ENCODE measurements around the gene SRGAP2C.
"Not testable (repeated sequence)": the region's sequence is repeated elsewhere in the genome, so short reads cannot be mapped to it uniquely, and the experiment has no call there.

Gene SRGAP2C

GRCh38 chr1:121184290-121185127 is at the start of gene SRGAP2C, which contains the start of gene FAM72B:
Gene SRGAP2C, plus strand, starts transcription at chr1:121184975. Its CDS starts 2,472 bp downstream, at chr1:121187447.
Gene FAM72B, minus strand, starts transcription at chr1:121184340. Its CDS starts 851 bp downstream, at chr1:121183489.
- peak; percentile 99 for DNase-seq

GRCh38 chr1:121140393-121140792 is 44.4 kb upstream of the SRGAP2C start:
- not testable (repeated sequence) for DNase-seq

DNA sequence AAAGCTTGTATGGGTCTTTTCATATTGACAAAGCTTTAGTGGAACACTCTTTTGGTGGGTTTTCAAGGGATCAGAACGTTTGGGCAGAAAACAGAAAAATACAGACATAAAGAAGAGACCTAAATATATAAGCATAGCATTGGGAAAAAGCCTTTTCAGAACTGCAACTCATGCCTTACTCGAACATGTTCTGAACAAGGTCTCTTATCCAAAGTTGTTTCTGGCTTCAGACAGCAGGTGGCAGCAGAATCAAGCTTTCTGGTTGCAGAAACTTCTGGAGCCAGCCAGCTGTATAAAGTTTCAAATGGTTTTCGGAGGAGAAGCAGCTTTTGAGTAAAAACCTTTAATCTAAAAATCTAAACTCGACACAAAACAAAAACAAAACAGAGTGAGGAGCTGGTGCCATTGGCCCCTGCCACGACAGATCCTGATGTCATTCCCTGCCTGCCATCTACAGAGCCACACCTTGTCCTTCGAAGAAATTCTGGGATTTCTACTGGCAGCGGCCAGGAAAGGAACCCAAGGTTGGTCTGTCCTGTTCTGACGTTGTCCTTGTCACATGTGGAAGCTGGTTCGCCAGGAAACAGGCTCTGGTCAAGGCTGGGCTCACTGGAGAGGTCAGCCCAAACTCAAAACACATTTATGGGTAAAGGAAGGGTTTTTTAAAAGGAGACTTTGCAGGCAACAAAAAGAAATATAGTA is 36.1 kb upstream of the SRGAP2C start:
- not testable (repeated sequence) for DNase-seq

DNA sequence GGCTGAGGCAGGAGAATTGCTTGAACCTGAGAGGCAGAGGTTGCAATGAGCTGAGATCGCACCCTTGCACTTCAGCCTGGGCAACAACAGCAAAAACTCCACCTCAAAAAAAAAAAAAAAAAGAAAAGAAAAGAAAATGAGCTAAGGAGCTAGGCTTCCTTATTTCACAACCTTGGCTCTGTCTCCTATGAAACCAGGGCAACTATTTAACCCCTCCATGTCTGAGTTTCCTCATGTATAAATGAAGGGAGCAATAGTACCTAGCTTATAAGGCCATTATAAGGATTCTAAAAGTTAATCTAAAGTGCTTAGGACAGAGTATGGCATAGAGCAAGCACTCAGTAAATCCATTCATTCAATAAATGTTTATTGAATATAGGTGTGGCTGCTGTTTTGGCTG is 33.5 kb upstream of the SRGAP2C start:
- not testable (repeated sequence) for DNase-seq

DNA sequence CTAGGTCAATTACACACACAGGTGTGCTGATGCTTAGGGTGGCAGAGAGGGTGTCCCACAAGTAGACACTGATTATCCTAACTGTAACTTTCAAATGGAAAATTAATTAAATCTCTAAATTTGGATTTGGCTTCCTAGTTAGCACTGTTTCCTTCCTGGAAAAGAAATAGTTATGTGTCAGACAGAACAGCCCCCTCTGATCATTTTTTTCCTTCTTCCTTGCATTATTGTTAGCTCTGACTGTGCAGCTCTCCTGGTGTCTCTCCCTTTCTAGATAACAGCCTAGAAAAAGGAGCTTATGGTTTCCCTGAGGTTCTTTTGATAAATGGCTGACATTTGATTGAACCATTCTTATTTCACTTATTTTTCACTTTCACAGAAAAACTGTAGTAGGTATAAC is 32.0 kb upstream of the SRGAP2C start:
- not testable (repeated sequence) for DNase-seq

DNA sequence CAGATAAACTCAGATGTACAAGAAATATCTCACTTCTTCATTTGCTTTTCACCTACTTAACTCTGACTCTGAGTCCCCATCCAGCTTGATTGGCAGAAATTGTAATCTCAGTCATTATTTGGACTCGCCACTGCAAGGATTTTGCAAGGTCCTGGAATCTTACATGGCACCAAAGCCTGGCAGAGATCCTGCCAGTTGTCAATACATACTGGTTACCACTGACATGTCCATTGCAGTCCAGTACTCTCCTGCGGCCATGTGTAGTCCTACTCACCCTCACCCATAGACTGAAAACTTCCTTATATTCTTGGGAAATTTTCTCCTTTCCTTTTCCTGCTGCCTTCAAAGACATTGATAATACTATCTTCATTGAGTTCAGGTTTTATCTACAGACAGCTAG is 30.0 kb upstream of the SRGAP2C start:
- not testable (repeated sequence) for DNase-seq

GRCh38 chr1:121155671-121156358 is 29.0 kb upstream of the SRGAP2C start:
- DNase-seq, result not testable (repeated sequence)

DNA sequence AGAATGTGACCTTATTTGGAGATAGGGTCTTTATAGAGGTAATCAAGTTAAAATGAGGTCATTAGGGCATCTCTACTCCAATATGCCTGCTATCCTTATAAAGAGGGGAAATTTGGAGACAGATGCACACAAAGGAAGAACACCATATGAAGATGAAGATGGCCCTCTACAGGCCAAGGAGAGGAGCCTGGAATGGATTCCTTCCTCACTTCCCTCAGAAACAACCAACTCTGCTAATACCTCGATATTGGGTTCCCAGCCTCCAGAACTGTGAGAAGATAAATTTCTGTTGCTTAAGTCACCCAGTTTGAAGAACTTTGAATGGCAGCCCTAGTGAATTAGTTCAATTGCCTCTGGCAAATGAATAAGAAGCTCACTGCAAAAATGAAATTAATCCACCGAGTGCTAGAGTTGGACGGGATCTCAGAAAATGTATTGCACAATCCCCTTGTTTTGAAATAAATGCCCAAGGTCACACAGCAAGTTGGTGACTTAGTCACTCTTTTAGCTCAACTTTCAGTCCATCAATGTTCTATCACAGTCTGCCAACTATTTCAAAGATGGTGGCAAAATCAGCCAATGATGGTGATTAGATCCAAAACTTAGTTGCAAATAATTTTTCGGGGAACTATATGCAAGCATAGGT is 27.7 kb upstream of the SRGAP2C start:
- DNase-seq, result not testable (repeated sequence)

DNA sequence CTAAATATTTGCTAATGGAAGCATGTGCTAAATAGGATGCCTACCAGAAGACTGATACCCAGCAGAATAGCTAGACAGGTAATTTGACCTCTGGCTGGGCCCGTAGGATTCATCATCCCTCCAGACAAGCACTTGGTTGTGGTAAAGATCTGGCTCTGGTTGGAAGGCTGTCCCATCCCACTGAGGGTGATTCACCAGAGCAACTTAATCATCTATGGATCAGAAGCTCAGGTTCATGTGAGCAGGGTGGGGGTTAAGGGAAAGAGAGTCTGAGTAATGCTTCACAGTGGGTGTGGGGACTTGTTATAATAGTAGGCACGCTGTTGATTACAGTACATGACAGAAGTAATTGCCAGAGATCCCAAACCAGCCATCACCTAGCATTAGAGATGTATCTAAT is 27.2 kb upstream of the SRGAP2C start:
- DNase-seq, result not testable (repeated sequence)

GRCh38 chr1:121160118-121160517 is 24.7 kb upstream of the SRGAP2C start:
- DNase-seq, result not testable (repeated sequence)

GRCh38 chr1:121161199-121161901 is 23.4 kb upstream of the SRGAP2C start:
- not testable (repeated sequence) for DNase-seq

DNA sequence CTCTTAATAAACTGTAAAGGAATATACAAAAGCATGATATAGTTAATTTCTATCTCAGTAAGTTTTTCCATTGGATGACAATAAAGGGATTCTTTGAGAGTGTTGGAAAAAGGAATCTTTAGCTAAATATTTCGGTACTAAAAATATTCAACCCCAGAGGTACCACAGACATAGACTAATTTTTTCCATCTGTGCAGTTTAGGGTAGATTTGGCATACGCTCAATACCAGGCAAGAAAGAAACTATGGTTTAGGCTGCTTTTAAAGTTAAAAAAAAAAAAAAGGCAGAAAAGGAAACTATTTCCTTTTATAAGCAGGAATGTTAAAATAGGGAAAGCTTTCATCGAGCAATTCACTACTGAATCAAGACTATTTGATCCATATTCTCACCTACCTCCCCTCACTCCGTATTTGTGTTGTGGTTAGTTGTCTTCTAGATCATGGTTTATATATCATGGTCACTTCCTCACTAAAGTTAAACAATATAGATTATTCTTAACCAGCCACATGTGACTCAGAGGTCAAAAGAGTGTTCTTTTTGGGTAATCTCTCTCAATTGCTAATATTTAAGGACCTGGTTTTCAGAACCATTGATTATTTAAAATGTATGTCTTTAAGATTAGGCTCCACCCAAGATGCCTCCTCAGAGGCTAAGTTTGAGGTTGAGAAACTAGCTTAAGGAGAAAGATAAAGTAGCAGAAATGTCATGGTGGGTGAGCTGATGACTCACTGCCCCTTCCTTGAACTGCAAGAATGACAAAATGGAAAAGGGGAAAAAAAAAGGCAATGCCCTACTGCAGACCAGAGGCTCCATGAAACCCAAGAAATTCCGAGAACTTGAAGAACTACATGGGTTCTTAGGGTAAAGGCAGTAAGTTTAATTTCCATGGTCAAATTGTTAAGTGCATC is 20.7 kb upstream of the SRGAP2C start:
- not testable (repeated sequence) for DNase-seq

DNA sequence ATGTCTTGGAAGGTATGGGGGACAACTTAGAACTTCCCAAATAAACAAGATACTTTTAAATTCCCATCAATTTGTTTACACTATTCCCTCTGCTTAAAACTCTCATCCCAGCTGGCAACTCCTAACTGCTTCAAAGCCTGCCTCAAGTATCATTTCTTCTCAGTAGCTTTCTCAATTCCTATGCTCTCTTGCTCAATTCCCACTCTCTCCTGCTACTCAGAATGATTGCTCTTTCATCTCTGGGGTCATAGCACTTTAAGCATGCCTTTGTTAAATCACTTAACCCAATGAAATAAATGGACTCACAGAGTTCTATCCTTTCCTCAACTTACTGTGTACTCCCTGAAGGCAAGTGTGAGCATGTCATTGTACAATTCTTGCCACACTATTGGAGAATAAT is 19.5 kb upstream of the SRGAP2C start:
- DNase-seq, result not testable (repeated sequence)

- not testable (repeated sequence) for DNase-seq
Observed at GRCh38 chr1:121167225-121167738, 17.5 kb upstream of the SRGAP2C start.

DNA sequence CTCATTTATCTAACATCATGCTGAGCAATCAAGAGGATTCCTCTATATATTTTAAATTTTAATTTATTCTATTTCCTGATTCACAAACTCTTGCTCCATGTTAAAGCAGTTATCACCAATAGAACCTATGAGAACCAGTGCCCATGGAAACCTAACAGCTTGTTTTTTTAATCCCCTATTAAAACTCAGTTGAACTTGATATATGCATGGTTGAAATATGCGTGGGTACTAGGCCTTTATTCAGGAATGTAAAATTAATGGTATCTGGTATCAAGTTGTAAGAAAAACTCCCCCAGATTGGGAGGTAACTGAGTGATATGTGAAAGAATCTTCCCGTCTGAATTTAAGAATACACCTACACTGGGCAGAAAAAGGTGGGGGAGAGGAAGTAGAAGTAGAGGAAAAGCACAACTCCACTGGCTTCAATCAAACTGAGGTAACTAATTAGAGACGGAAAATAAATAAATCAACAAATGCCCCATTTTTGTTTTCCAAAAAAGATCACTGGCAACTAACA is 16.6 kb upstream of the SRGAP2C start:
- not testable (repeated sequence) for DNase-seq

GRCh38 chr1:121176649-121177048 is 8.1 kb upstream of the SRGAP2C start:
- DNase-seq, result not testable (repeated sequence)

GRCh38 chr1:121178197-121178596 is 6.6 kb upstream of the SRGAP2C start:
- DNase-seq, result not testable (repeated sequence)

DNA sequence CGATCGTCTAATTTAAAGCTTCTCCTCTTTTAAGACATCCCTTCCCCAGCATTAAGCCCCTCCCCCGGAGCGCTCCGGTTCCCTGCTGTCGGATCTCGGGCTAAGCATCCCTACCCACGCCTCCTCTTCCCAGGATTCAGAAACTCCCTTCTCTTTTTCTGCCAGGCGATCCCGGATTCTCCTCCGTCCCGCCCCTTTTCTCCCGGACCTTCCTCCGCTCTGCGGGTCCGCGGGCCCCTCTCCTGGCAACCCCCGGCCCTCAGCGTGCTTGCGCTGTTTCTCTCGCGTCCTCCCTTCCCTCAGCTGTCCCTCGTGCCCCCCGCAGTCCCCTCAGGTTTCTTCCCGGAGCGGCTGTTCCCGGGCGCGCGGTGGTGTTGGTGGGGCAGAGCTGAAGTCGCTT is 908 bp upstream of the SRGAP2C start:
- DNase-seq, result not testable (repeated sequence)

GRCh38 chr1:121185140-121185708 is 449 bp downstream of the SRGAP2C start:
- DNase-seq, result not testable (repeated sequence)

GRCh38 chr1:121186191-121186590 is 1.4 kb downstream of the SRGAP2C start:
- DNase-seq, result not testable (repeated sequence)
